GM21786 (cell line): ENCODE measurements around the gene LAMA2.

ENCODE experiments used
- ATAC-seq: cut with Tn5 transposase; IDR thresholded peaks from one replicate; pipeline ENCODE4 v1.9.1; 2021; ENCODE audit not compliant: unreplicated experiment

Gene LAMA2

GRCh38 chr6:129546702-129547101, 663.8 kb downstream of the LAMA2 start:
- ATAC-seq: no peak

GRCh38 chr6:129551486-129551885, 668.5 kb downstream of the LAMA2 start:
- ATAC-seq: no peak

GRCh38 chr6:129552413-129552812, 669.5 kb downstream of the LAMA2 start:
- no peak for ATAC-seq

GRCh38 chr6:129555206-129555832, 672.4 kb downstream of the LAMA2 start:
- no peak for ATAC-seq

- ATAC-seq: no peak
Measured at GRCh38 chr6:129558248-129558647, 675.3 kb downstream of the LAMA2 start.

- no peak for ATAC-seq
Measured at GRCh38 chr6:129565366-129565765, 682.4 kb downstream of the LAMA2 start.

GRCh38 chr6:129565811-129566210, 682.9 kb downstream of the LAMA2 start:
- ATAC-seq: no peak
